OCI-LY1 (cell line): ENCODE data around the gene TIAM1.

Source experiments
- H2AFZ ChIP-seq: fragments of 200-600 bp; sonication (generic), shearing (Covaris generic); 2 replicates; pipeline ENCODE4 v1.6.0; 2014; ENCODE audit warnings: antibody characterized with exemption, mild to moderate bottlenecking, low read length
- H3F3A ChIP-seq: fragments of 200-600 bp; sonication (generic), shearing (Covaris generic); 2 replicates; pipeline ENCODE4 v1.6.0; 2014; ENCODE audit warnings: mild to moderate bottlenecking, antibody characterized with exemption, low read length, moderate library complexity; ENCODE audit not compliant: insufficient read depth
- H3K27ac ChIP-seq: fragments of 200-600 bp; sonication (generic); 2 replicates; pipeline ENCODE4 v1.5.1; 2014; ENCODE audit warnings: low read length, mixed run types, mild to moderate bottlenecking, low read depth; ENCODE audit not compliant: poor library complexity, severe bottlenecking
- H3K27me3 ChIP-seq: fragments of 200-600 bp; sonication (generic); 2 replicates; pipeline ENCODE4 v1.6.0; 2014; ENCODE audit warnings: antibody characterized with exemption, mild to moderate bottlenecking, low read length, moderate library complexity; ENCODE audit not compliant: insufficient read depth
- H3K36me3 ChIP-seq: fragments of 200-600 bp; sonication (generic); 2 replicates; pipeline ENCODE4 v1.6.1; 2014; ENCODE audit warnings: mild to moderate bottlenecking, antibody characterized with exemption, low read length, moderate library complexity, mixed read lengths; ENCODE audit not compliant: insufficient read depth
- H3K4me1 ChIP-seq: fragments of 200-600 bp; sonication (generic); 2 replicates; pipeline ENCODE4 v1.5.1; 2014; ENCODE audit warnings: mild to moderate bottlenecking, low read length, moderate library complexity; ENCODE audit not compliant: insufficient read depth, severe bottlenecking
- H3K4me2 ChIP-seq: fragments of 200-600 bp; sonication (generic), shearing (Covaris generic); 2 replicates; pipeline ENCODE4 v1.6.1; 2014; ENCODE audit warnings: low read length
- H3K4me3 ChIP-seq: fragments of 200-600 bp; sonication (generic); 2 replicates; pipeline ENCODE4 v1.5.1; 2014; ENCODE audit warnings: low read length, low read depth, mild to moderate bottlenecking, mixed read lengths; ENCODE audit not compliant: poor library complexity, severe bottlenecking
- H3K79me2 ChIP-seq: fragments of 200-600 bp; shearing (Covaris generic); 2 replicates; pipeline ENCODE4 v1.6.1; 2016; ENCODE audit warnings: mixed run types, low read length, mixed read lengths; ENCODE audit not compliant: insufficient read depth
- H3K9ac ChIP-seq: fragments of 200-600 bp; sonication (generic), shearing (Covaris generic); 2 replicates; pipeline ENCODE4 v1.6.1; 2014; ENCODE audit warnings: mild to moderate bottlenecking, low read length, mixed read lengths
- H3K9me2 ChIP-seq: fragments of 200-600 bp; sonication (generic), shearing (Covaris generic); 2 replicates; pipeline ENCODE4 v1.6.1; 2014; ENCODE audit warnings: low read depth, mild to moderate bottlenecking, low read length, mixed read lengths
- H3K9me3 ChIP-seq: fragments of 200-600 bp; shearing (Covaris generic); 2 replicates; pipeline ENCODE4 v1.6.1; 2014; ENCODE audit warnings: low read length, mixed read lengths
- H4K20me1 ChIP-seq: fragments of 200-600 bp; sonication (generic), shearing (Covaris generic); 2 replicates; pipeline ENCODE4 v1.6.0; 2016; ENCODE audit warnings: mild to moderate bottlenecking, low read length; ENCODE audit not compliant: insufficient read depth
- EZH2 ChIP-seq: fragments of 200-600 bp; sonication (generic), shearing (Covaris generic); IDR thresholded peaks from 2 replicates; pipeline ENCODE4 v1.8.0; 2017; ENCODE audit warnings: borderline replicate concordance, mixed run types, mild to moderate bottlenecking, antibody characterized with exemption, low read length, moderate library complexity, mixed read lengths
- TF ChIP-seq, protein P1 (sequence below): fragments of 200-600 bp; sonication (generic), shearing (Covaris generic); IDR thresholded peaks from 2 replicates; pipeline ENCODE4 v1.5.1; 2017; ENCODE audit warnings: mild to moderate bottlenecking, antibody characterized with exemption, low read length, moderate library complexity, mixed read lengths

The TIAM1 gene

DNA sequence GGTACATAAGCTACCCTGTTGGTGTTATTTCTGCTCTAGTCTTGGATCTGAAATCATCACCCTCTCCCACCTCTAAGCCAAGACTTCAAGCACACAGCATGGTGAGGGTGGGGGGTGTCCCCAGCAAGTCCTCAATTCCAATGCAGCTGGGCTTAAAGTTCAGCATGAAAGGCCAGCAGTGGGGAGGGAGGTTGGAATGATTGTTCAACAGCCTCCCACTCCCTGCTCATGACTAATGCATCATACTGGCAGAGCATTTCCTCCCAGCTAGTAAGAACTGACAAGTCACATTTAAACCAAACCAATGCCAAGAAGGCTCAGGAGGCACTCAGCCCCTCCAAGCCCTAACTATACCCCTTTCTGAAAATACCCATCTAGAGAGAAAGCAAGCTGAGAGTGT is 50.1 kb downstream of the TIAM1 start:
- Histone ChIP-seq H2AFZ (no peak overlapping the region), H3K4me3 (no peak overlapping the region), H3K9ac (no peak overlapping the region), H4K20me1 (no peaks in the 10 kb centered on the region), H3K9me3 (no peaks in the 10 kb centered on the region), H3K4me2 (no peak overlapping the region), H3K27me3 (no peaks in the 10 kb centered on the region), H3K36me3 (no peaks in the 10 kb centered on the region), H3K4me1 (no peaks in the 10 kb centered on the region), H3K9me2 (no peaks in the 10 kb centered on the region), H3K27ac (no peak overlapping the region), H3F3A (no peaks in the 10 kb centered on the region), H3K79me2 (no peaks in the 10 kb centered on the region)
- no peak for TF ChIP-seq EZH2
- TF ChIP-seq, protein P1, sequence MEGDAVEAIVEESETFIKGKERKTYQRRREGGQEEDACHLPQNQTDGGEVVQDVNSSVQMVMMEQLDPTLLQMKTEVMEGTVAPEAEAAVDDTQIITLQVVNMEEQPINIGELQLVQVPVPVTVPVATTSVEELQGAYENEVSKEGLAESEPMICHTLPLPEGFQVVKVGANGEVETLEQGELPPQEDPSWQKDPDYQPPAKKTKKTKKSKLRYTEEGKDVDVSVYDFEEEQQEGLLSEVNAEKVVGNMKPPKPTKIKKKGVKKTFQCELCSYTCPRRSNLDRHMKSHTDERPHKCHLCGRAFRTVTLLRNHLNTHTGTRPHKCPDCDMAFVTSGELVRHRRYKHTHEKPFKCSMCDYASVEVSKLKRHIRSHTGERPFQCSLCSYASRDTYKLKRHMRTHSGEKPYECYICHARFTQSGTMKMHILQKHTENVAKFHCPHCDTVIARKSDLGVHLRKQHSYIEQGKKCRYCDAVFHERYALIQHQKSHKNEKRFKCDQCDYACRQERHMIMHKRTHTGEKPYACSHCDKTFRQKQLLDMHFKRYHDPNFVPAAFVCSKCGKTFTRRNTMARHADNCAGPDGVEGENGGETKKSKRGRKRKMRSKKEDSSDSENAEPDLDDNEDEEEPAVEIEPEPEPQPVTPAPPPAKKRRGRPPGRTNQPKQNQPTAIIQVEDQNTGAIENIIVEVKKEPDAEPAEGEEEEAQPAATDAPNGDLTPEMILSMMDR: no peak

DNA sequence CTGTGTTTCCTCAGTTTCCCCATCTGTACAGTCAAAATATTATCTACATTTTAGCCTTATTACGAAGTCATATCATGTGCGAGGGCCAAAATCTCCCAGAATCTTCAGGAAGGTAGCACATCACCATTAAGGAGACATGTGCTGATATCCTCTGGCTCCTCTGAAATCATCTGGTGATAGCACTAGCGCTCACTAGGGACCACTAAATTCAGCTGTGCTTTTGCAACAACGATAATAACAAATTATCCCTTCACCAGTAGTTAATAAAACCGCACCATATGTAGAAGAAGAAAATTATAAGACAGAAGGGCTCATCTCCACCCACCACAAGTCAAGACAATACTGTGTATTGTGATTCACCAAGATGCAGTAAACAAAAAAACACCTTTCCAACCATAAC is 53.3 kb downstream of the TIAM1 start:
- Histone ChIP-seq H3K9me3 (no peaks in the 10 kb centered on the region), H3K27ac (no peak overlapping the region), H3K4me1 (no peaks in the 10 kb centered on the region), H3K79me2 (no peaks in the 10 kb centered on the region), H3K9ac (no peak overlapping the region), H3K4me3 (no peak overlapping the region), H2AFZ (no peak overlapping the region), H4K20me1 (no peaks in the 10 kb centered on the region), H3K9me2 (no peaks in the 10 kb centered on the region), H3K36me3 (no peaks in the 10 kb centered on the region), H3K4me2 (no peak overlapping the region), H3K27me3 (no peaks in the 10 kb centered on the region), H3F3A (no peaks in the 10 kb centered on the region)
- TF ChIP-seq, protein P1: no peak
- TF ChIP-seq EZH2: no peak

DNA sequence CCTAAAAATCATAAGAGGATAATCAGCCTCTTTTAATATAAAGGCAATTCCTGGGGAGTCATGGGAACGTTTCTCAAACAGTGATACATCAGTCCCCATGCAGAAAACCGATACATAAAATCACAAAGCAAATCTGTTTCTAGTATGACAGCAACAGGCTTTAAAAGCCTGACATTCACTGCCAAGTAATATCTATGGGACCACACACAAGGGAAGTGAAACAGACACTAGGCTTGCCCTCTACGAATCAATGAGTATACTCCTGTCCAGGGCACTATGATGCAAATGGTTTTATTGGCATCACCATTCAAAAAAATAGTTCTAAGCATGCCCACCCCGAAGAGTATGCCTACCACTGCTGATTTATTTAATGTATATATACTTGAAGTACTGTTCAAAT is 54.4 kb downstream of the TIAM1 start:
- H3K4me1 ChIP-seq: no peaks in the 10 kb centered on the region
- no peaks in the 10 kb centered on the region for H3K9me3 ChIP-seq
- no peaks in the 10 kb centered on the region for H3K79me2 ChIP-seq
- no peaks in the 10 kb centered on the region for H3F3A ChIP-seq
- no peaks in the 10 kb centered on the region for H4K20me1 ChIP-seq
- no peaks in the 10 kb centered on the region for H3K9me2 ChIP-seq
- no peak overlapping the region for H3K27ac ChIP-seq
- H2AFZ ChIP-seq: no peak overlapping the region
- no peak for TF ChIP-seq EZH2
- TF ChIP-seq, protein P1: no peak
- no peaks in the 10 kb centered on the region for H3K36me3 ChIP-seq
- no peak overlapping the region for H3K9ac ChIP-seq
- no peaks in the 10 kb centered on the region for H3K27me3 ChIP-seq
- H3K4me2 ChIP-seq: no peak overlapping the region
- no peak overlapping the region for H3K4me3 ChIP-seq
